ENCODE data around the gene MMP14.
A peak's percentile ranks its signal among the peaks of the same experiment; 100 is the strongest.

DNA sequence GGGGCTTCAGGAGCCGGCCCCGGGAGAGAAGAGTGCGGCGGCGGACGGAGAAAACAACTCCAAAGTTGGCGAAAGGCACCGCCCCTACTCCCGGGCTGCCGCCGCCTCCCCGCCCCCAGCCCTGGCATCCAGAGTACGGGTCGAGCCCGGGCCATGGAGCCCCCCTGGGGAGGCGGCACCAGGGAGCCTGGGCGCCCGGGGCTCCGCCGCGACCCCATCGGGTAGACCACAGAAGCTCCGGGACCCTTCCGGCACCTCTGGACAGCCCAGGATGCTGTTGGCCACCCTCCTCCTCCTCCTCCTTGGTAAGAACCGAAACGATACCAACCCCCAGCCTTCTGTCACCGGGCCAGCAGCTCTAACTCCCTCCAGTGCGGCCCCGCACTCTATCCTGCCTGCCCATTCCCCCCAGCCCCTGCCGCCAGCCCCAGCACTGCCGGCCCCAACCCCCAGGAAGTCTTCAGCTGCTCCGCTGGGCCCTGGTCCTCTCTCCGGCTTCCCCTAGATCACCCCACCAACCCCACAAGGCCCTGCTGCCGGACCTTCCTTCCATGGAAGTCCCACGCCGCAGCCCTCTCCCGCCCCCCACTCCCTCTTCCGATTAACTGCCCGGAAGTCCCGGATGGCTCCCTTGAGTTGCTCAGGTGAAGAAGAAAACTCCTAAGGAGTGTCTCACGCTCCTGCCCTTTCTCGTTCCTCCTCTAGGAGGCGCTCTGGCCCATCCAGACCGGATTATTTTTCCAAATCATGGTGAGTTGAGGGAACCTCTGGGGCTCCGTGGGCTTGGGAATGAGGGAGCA lies 35.8 kb downstream of the MMP14 start:
- TF ChIP-seq, protein P1, sequence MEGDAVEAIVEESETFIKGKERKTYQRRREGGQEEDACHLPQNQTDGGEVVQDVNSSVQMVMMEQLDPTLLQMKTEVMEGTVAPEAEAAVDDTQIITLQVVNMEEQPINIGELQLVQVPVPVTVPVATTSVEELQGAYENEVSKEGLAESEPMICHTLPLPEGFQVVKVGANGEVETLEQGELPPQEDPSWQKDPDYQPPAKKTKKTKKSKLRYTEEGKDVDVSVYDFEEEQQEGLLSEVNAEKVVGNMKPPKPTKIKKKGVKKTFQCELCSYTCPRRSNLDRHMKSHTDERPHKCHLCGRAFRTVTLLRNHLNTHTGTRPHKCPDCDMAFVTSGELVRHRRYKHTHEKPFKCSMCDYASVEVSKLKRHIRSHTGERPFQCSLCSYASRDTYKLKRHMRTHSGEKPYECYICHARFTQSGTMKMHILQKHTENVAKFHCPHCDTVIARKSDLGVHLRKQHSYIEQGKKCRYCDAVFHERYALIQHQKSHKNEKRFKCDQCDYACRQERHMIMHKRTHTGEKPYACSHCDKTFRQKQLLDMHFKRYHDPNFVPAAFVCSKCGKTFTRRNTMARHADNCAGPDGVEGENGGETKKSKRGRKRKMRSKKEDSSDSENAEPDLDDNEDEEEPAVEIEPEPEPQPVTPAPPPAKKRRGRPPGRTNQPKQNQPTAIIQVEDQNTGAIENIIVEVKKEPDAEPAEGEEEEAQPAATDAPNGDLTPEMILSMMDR (IDR thresholded peaks at IDR 0.05): peak; percentile 87 to 96 (median 94)
- no peak for TF ChIP-seq POLR2A (IDR thresholded peaks at IDR 0.05)

All from testis (tissue), 2 donors.